Activated CD8-positive, alpha-beta memory T cell treated with anti-CD3 and anti-CD28 coated beads for 48 hours (primary cell): ENCODE measurements around the gene SAE1.
A peak's percentile ranks its signal among the peaks of the same experiment; 100 is the strongest.

ENCODE experiments used
- DNase-seq, 3 experiments: peaks; one replicate each; pipeline ENCODE4 v3.0.0-alpha.2; 2020; ENCODE audit warnings: low read depth in 2 of 3, low spot score in 2 of 3

The SAE1 gene

GRCh38 chr19:47210180-47210490 is 79.5 kb downstream of the SAE1 start:
- DNase-seq, result no peak

GRCh38 chr19:47210689-47211316 is 80.2 kb downstream of the SAE1 start:
- peak in 2 of 3 experiments; percentile 24 to 69 for DNase-seq

DNA sequence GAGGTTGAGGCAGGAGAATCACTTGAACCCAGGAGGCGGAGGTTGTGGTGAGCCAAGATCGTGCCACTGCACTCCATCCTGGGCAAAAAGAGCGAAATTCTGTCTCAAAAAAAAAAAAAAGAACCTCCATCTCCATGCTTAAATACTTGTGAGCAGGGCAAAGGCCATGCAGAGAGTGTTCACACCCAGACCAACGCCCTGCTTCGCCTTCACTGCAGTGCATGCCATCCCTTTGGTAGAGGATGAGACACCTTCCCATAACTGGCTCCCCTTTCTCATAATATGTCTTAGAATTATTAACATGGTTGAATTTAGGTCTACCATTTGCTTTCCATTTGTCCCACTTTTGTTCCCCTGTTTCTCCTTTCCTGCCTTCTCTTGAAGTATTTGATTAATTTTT is 84.9 kb downstream of the SAE1 start:
- no peak for DNase-seq

DNA sequence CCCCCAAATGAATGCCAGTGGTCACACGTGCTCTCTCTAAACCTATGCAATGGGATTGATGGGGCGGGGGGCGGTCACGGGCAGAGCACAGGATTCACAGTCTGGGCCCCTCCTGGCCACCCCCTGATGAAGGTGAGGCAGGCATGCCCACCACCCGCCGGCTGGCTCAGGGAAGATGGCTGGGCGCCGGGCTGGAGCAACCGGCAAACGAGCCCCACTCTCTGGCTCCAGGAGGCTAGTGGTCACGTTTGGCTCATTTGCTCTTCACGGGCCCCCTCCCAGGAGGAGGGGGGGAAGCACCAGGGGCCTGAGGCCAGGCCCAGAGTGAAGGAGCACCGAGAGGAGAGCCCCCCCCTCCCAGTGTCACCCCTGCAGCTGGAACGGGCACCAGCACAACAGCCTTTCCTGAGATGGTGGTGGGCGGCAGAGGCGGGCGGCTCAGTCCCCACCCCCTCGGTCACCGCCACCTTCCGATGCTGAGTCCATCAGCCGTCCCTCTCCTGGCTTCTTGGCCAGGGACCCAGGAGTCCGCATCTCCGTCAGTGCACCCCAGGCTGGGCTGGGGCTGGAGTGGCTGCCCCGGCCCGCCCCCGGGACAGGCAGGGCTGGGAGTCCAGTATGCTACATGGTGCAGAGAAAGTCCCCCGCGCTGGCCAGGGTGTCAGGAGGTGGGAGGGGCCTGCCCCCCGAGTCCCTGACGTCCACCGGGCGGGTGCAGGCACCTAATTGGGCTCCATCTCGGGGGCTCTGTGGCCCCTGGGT is 90.6 kb downstream of the SAE1 start:
- DNase-seq, result no peak

GRCh38 chr19:47221890-47222289 is 91.3 kb downstream of the SAE1 start:
- DNase-seq, result no peak

- peak; percentile 69 to 79 (median 73) for DNase-seq
Measured at GRCh38 chr19:47225746-47226425, 95.3 kb downstream of the SAE1 start.

- DNase-seq, result peak in 1 of 3 experiments; percentile 25
Measured at GRCh38 chr19:47226426-47227351, 96.1 kb downstream of the SAE1 start.

GRCh38 chr19:47227352-47228167 is 96.9 kb downstream of the SAE1 start:
- peak in 1 of 3 experiments; percentile 26 for DNase-seq

DNA sequence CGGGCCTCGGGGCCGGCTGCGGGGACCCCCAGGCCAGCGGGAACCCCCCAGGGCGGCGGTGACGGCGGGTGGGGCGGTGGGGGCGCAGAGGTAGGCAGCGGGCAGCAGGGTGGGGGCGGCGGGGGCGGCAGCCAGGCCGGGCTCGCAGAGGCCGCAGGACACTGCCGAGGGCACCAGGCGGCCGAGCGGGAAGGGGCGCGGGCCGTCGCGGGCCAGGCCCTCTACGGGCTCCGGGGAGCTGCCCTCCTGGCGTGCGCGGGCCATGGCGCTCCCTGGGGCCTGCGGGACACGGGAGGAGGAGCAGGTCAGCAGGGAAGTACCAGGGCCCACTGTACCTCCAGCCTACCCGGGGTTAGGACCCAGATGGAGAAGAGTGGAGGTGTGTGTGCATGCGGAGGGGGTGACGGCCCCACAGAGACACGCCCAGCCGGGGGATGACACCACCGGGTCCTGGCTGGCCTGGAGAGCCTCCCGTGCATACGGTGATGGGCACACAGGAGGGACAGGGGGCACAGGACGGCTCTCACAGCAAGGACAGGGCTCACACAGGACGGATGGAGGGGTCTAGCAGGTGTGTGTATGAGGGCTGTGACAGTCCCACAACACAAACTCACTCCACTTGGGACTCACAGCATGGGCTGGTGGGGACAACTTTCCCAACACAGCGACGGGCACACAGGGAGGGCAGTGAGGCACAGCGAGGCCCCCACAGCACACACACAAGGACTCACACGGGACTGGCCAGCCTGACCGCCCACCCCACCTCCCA is 97.7 kb downstream of the SAE1 start:
- DNase-seq, result peak in 1 of 3 experiments; percentile 17

- DNase-seq, result no peak
Measured at GRCh38 chr19:47228937-47229675, 98.5 kb downstream of the SAE1 start.

DNA sequence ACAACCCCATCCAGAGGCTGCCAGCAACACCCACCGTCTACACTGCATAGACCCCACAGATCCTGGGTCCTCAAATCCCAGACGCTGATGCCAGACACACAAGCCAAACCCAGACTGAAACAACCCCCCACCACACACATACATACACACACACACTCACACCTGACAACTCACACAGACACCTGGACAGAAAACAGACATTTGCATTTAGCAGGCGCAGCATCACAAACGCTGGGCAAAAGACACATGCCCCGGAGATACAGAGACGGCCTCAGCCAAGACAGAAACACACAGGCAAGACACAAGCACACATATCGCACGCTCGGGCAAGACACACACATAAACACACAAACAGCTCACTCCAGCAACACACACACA is 99.0 kb downstream of the SAE1 start:
- DNase-seq, result no peak

GRCh38 chr19:47230054-47230920 is 99.7 kb downstream of the SAE1 start:
- peak in 1 of 3 experiments; percentile 87 for DNase-seq

- no peak for DNase-seq
Measured at GRCh38 chr19:47230921-47231214, 100.2 kb downstream of the SAE1 start, which contains the start of gene BBC3. TSS of gene BBC3 (minus strand) at chr19:47231199. CDS start at chr19:47228431, 2,768 bp downstream.

DNA sequence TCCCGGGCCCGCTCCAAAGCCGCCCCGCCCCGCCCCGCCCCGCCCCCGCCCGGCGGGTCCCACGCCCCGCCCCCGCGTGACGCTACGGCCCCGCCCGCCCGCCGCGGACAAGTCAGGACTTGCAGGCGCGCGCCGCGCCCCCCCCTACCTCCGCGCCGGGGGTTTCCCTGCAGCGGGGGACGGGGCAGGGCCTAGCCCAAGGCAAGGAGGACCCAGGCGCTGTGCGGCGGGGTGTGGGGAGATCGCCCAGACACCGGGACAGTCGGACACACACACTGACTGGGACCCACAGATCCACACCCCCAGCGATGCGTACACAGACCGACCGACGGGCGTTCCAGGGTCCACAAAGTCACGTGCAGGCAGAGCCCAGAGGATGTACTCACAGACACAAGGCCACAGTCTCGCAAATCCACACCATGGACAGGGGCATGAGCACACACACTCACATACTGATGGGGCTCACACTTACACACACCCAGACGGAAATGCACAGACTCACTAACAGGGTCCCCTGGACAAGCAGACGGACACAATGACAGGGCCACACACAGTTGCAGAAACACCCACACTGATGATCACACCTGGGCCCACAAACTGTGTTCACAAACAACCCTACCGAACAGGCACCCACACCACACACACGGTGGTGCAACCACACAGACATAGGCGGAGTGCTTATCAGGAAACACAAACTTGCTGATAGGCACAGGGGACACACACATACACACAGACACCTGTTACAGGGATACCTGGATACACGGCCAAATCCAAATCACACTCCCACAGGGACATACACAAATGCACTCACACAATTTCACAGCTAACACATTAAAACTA is 100.8 kb downstream of the SAE1 start:
- peak in 2 of 3 experiments; percentile 73 to 78 for DNase-seq

DNA sequence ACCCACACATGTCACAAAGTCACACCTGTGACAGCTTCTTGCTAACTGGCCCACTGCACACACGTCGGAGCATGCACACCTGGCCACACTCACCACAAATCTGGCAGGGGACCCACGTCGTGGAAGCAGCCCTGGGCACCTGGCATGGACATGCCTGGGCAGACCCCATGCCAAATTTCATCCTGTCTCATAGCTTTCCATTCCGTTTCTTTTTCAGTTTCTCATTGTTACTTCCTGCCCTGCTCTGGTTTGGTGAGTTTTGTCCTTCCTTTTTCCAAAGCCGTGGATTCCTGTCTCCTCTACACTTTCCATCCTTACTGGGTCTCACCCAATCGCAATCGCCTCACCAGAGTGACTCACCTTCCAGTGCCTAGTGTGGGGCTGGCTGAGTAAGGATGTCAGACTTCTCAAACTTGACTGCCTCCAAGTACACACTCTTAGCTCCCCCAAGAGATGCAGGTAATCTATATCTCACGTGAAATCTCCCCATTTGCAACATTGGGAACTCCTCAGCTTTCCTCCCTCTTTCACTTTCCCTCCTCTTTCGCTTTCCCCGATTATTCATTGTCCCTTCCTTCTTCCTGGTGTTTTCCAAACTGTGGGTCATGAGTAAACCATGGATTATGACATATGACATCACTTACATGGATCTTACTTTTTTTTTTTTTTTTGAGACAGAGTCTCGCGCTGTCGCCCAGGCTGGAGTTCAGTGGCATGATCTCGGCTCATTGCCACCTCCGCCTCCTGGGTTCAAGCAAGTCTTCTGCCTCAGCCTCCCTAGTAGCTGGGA is 102.0 kb downstream of the SAE1 start:
- DNase-seq, result no peak

GRCh38 chr19:47236072-47236675 is 105.5 kb downstream of the SAE1 start:
- no peak for DNase-seq
